Hepatocyte (in vitro differentiated cells): Measurements from ENCODE around the gene METRN. TPM values are rescaled to one million over a fixed set of nuclear protein-coding genes. Genes with fewer than 3 reads are reported as not detected.

ENCODE experiments used
- DNase-seq: peaks from one replicate; pipeline ENCODE4 v3.0.0-alpha.2; 2016; ENCODE audit warnings: low spot score
- H2AFZ ChIP-seq: fragments of 200-600 bp; sonication (generic); 2 replicates; pipeline ENCODE4 v1.6.0; 2016; ENCODE audit warnings: antibody characterized with exemption, mild to moderate bottlenecking
- H3K27ac ChIP-seq: fragments of 200-600 bp; sonication (generic); 2 replicates; pipeline ENCODE4 v1.5.1; 2016; ENCODE audit warnings: mild to moderate bottlenecking
- H3K27me3 ChIP-seq: fragments of 200-600 bp; sonication (generic); 2 replicates; pipeline ENCODE4 v1.6.1; 2016
- H3K36me3 ChIP-seq: fragments of 200-600 bp; sonication (generic); replicated peaks from 2 replicates; pipeline ENCODE4 v1.5.1; 2016; ENCODE audit warnings: low read depth; ENCODE audit not compliant: insufficient read depth
- H3K4me1 ChIP-seq: fragments of 200-600 bp; sonication (generic); 2 replicates; pipeline ENCODE4 v1.5.1; 2016; ENCODE audit warnings: mild to moderate bottlenecking, moderate library complexity; ENCODE audit not compliant: insufficient read depth
- H3K4me2 ChIP-seq: fragments of 200-600 bp; sonication (generic); 2 replicates; pipeline ENCODE4 v1.6.0; 2016
- H3K4me3 ChIP-seq: fragments of 200-600 bp; sonication (generic); 2 replicates; pipeline ENCODE4 v1.5.1; 2016; ENCODE audit warnings: mild to moderate bottlenecking
- H3K79me2 ChIP-seq: fragments of 200-600 bp; sonication (generic); 2 replicates; pipeline ENCODE4 v1.6.0; 2017; ENCODE audit warnings: mild to moderate bottlenecking
- H3K9me2 ChIP-seq: fragments of 200-600 bp; sonication (generic); replicated peaks from 2 replicates; pipeline ENCODE4 v1.6.0; 2017; ENCODE audit warnings: mild to moderate bottlenecking; ENCODE audit not compliant: insufficient read depth
- H3K9me3 ChIP-seq: fragments of 200-600 bp; sonication (generic); 2 replicates; pipeline ENCODE4 v1.5.1; 2016; ENCODE audit warnings: low read depth, mild to moderate bottlenecking
- H4K20me1 ChIP-seq: fragments of 200-600 bp; sonication (generic); 2 replicates; pipeline ENCODE4 v1.6.0; 2016; ENCODE audit warnings: mild to moderate bottlenecking; ENCODE audit not compliant: insufficient read depth, poor library complexity, severe bottlenecking
- EZH2 ChIP-seq: fragments of 200-600 bp; sonication (generic); IDR thresholded peaks from 2 replicates; pipeline ENCODE4 v1.6.1; 2016; ENCODE audit warnings: antibody characterized with exemption, mild to moderate bottlenecking, borderline replicate concordance
- EZH2phosphoT487 ChIP-seq: fragments of 200-600 bp; sonication (generic); IDR thresholded peaks from one replicate; pipeline ENCODE4 v1.6.1; 2018; ENCODE audit warnings: antibody characterized with exemption, mild to moderate bottlenecking, low read depth, moderate library complexity; ENCODE audit not compliant: unreplicated experiment, severe bottlenecking
- WGBS: methylation state at CpG from one replicate; pipeline ENCODE4 v1.1.6; 2016; ENCODE audit warnings: low lambda C conversion rate; ENCODE audit errors: missing lambda C conversion rate; 5-methylcytosine and 5-hydroxymethylcytosine counted together
- polyA plus RNA-seq: library from polyadenylated mRNA; unstranded; fragments of >200 nt; fragmentation: Nextera tagmentation; extraction: Ambion mirVana; gene quantifications from 2 replicates; pipeline ENCODE4 v1.2.1, GENCODE V29; 2016
- total RNA-seq: library from RNA; depleted of rRNA; stranded (reverse); fragments of >200 nt; gene quantifications from 2 replicates; pipeline ENCODE4 v1.2.3, GENCODE V29; 2014
- TF ChIP-seq, protein P1 (sequence below): fragments of 200-600 bp; sonication (generic); IDR thresholded peaks from 2 replicates; pipeline ENCODE4 v1.5.1; 2016; ENCODE audit warnings: antibody characterized with exemption, mild to moderate bottlenecking; ENCODE audit not compliant: poor library complexity

METRN gene
- total and polyA plus RNA-seq, 2 experiments from 2014 or later, result 22.7 to 68.1 TPM

DNA sequence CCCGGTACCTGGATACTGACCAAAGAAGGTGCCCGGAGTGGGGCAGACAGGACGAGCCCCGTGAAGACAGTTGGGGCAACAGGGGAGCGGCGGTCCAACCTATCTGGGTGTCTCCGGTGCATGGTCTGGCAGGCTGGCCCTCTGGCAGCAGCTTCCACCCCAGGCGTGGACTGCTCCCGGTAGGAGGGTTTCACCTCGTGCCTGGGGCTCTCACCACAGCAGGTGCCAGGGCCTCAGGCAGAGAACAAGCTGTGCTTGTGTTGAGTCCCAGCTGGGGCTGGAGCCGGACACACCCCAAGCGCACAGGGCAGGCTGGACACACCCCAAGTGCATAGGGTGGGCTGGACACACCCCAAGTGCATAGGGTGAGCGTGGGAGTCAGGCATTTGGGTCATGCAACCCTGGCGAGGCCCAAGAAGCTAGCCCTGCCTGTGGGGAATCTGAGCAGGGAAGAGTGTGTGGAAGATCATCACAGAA is 7.8 kb upstream of the METRN start:
- Histone ChIP-seq H4K20me1 (no peaks in the 10 kb centered on the region), H3K4me1 (no peaks in the 10 kb centered on the region), H3K9me2 (no peaks in the 10 kb centered on the region), H3K36me3 (no peaks in the 10 kb centered on the region), H2AFZ (no peak overlapping the region), H3K4me2 (no peak overlapping the region), H3K9me3 (no peaks in the 10 kb centered on the region), H3K27me3 (peaks cover 78% of the 10 kb centered on the region), H3K4me3 (no peak overlapping the region), H3K79me2 (no peaks in the 10 kb centered on the region), H3K27ac (no peak overlapping the region)
- TF ChIP-seq, protein P1, sequence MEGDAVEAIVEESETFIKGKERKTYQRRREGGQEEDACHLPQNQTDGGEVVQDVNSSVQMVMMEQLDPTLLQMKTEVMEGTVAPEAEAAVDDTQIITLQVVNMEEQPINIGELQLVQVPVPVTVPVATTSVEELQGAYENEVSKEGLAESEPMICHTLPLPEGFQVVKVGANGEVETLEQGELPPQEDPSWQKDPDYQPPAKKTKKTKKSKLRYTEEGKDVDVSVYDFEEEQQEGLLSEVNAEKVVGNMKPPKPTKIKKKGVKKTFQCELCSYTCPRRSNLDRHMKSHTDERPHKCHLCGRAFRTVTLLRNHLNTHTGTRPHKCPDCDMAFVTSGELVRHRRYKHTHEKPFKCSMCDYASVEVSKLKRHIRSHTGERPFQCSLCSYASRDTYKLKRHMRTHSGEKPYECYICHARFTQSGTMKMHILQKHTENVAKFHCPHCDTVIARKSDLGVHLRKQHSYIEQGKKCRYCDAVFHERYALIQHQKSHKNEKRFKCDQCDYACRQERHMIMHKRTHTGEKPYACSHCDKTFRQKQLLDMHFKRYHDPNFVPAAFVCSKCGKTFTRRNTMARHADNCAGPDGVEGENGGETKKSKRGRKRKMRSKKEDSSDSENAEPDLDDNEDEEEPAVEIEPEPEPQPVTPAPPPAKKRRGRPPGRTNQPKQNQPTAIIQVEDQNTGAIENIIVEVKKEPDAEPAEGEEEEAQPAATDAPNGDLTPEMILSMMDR, result no peak
- TF ChIP-seq EZH2 (no peak), EZH2phosphoT487 (no peak)
- DNase-seq, result no peak
- 55% methylated on average over 14 of the region's 14 CpGs for WGBS

DNA sequence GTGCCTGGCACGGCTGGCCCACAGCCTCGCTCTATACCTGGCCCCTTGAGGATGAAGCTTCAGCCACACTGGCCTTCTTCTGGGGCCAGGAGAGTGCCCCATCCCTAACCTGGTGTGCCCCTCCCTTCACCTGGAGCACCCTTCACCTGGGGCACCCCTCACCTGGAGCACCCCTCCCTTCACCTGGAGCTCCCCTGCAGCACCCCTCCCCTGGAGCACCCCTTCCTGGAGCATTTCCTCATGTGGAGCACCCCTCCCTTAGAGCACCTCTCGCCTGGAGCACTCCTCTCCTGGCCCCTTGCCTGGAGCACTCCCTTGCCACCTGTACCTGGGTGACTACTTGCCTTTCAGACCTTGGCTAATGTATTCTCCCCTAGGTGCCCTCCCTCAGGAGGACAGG is 6.9 kb upstream of the METRN start:
- no peak overlapping the region for H3K4me2 ChIP-seq
- WGBS, result 72% methylated on average over 3 of the region's 3 CpGs
- no peaks in the 10 kb centered on the region for H3K36me3 ChIP-seq
- H3K27ac ChIP-seq, result no peak overlapping the region
- no peaks in the 10 kb centered on the region for H3K4me1 ChIP-seq
- no peaks in the 10 kb centered on the region for H3K79me2 ChIP-seq
- H2AFZ ChIP-seq, result no peak overlapping the region
- TF ChIP-seq EZH2phosphoT487 (no peak), EZH2 (no peak)
- TF ChIP-seq, protein P1, result no peak
- no peak overlapping the region for H3K4me3 ChIP-seq
- peaks cover 69% of the 10 kb centered on the region for H3K27me3 ChIP-seq
- no peaks in the 10 kb centered on the region for H4K20me1 ChIP-seq
- no peaks in the 10 kb centered on the region for H3K9me3 ChIP-seq
- DNase-seq, result no peak
- H3K9me2 ChIP-seq, result no peaks in the 10 kb centered on the region

DNA sequence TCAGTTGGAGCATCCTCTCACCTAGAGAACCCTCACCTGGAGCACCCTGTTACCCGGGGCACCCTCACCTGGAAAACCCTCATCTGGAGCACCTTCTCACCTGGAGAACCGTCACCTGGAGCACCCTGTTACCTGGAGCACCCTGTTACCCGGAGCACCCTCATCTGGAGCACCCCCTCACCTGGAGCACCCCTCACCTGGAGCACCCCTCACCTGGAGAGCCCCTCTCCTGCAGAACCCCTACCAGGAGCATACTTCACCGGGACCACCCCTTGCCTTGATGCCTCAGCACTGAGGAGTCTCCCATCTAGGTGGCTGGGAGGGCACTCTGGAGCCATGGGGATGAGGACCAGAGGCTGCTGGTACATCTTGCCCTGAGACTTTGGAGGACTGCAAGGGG is 6.0 kb upstream of the METRN start:
- Histone ChIP-seq H4K20me1 (no peaks in the 10 kb centered on the region), H3K9me2 (no peaks in the 10 kb centered on the region), H3K27me3 (peaks cover 59% of the 10 kb centered on the region), H3K4me2 (no peak overlapping the region), H3K4me1 (no peaks in the 10 kb centered on the region), H3K27ac (no peak overlapping the region), H3K36me3 (no peaks in the 10 kb centered on the region), H3K9me3 (no peaks in the 10 kb centered on the region), H2AFZ (no peak overlapping the region), H3K4me3 (no peak overlapping the region), H3K79me2 (no peaks in the 10 kb centered on the region)
- DNase-seq, result no peak
- WGBS, result 94% methylated on average over 3 of the region's 4 CpGs
- TF ChIP-seq, protein P1, result no peak
- no peak for TF ChIP-seq EZH2
- no peak for TF ChIP-seq EZH2phosphoT487
